Activated CD8-positive, alpha-beta memory T cell treated with anti-CD3 and anti-CD28 coated beads, Interleukin-2, amount 50 U/mL, for 4 hours (primary cell): ENCODE measurements around the gene MBP.

Experiments
- DNase-seq: peaks from one replicate; pipeline ENCODE4 v3.0.0-alpha.2; 2020

Gene MBP

DNA sequence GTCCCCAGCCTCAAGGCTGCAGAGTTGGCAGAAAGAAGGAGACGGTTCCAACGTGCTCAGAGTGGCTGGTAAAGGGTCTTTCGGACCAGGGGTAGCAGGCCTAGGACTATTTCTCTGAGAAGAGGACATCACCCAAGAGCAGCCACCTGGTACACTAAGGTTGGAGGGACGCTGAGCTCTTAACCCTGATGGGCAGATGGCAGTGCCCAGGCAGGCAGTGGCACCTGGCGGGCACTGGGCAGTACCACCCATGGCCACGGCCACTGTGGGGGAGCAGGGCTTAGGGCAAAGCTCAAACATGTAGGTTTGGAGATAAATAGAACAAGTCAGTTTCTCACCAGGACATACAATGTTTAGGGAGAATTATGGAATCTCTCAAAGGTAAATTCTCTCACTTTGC is 53.5 kb downstream of the MBP start:
- DNase-seq, result no peak

DNA sequence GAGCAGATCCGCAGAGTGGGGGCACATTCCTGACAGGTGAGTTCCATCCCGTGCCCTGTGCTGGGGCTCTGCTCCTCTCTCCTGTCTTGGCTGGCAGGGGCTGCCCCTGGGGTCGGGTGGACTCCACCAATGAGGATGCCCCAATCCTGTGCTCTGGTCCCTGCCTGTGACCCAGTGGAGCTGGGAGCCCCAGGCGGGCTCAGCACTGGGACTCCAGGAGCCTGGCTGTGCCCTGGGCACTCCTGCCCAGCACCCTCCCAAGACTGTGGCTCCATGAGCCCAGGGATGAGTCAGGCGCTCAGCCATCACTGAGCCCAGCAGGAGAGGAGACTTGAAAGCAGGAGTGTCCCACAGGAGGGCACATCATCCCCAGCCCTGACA is 53.9 kb downstream of the MBP start:
- DNase-seq, result no peak

DNA sequence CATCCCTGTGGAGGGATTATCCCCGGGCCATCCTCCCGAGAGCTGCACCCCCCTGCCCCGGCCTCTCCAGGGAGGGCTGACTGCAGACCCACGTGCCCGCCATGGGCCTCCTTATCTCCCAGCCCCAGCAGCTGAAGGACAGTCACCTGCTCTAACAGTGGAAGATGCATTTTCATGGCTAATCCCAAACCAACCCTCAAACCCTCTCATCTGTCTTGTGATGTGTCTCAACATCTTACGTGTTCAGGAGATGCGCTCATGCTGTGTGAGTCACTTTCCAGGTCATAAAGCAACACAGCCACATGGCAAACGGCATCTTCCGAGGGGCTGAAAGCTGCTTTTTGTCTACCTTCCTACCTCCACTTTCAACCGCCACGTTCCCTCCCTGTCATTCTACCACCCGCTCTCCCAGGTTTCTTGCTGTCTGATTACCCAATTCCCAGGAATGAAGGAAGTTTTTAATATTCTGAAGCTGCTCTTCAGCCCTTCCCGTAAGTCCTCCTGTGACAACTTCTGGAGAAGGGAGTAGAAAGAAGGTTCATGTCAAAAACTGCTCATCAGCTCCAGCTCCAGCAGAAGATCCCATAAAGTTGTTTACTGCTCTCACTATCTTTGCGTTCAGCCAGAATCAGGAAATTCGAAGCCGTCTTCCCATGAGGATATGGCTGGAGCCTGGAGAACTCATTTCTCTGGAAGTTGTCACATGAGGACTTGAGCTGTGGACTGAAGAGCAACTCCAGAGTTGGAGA is 54.5 kb downstream of the MBP start:
- no peak for DNase-seq

DNA sequence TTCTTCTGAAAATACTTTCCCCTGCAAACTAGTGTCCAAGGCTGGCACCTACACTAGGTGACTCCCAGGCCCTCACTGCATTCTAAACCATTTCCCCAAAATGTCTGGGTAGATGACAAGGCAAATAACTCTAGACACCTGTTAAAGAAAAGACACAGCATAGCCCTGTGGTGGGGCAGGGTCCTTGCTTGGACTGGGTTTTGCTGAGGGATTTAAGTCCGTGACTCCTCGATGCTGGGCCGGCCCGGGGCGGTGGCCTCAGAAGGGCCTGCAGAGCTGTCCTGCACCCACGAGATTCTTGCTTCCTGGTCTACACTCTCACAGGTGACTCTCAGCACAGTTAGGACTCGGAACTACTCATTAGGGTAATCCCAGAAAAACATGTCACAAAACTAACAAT is 55.2 kb downstream of the MBP start:
- DNase-seq, result no peak

DNA sequence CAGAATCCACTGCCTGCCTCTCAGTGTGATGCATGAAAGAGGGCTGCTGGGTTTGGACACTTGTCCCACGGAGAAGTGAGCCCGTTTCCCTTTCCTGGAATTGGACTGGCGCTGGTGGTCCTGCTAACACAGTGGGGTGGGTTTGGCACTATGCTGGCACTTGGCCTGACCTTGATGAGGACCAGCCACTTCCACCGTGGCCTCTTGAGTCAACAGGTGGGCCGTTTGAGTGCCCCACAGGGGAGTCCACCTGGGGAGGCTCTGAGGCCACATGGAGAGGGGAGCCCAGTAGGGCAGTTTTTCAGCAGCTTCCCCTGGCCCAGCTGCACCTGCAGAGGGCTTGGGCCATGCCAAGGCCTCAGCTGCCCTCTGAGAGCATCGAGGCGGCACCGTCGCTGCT is 56.5 kb downstream of the MBP start:
- DNase-seq, result no peak

DNA sequence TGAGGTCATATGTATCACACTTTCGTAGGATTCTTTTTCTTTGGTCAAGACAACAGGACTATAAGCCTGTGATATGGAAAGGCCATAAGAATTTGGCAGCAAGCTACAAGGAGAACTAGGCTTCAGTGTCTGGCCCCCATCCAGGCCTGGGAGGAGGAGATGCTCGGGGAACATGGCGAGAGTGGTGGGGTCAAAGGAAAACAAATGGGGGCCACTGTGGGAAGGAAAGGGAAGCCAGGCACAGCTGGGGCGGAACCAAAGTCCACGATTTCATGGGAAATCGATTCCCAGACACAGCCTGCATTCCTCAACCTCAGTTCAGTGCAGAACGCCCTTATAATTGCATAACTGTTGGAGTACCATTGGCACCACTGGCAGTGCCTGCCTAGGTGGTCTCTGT is 58.2 kb downstream of the MBP start:
- no peak for DNase-seq

DNA sequence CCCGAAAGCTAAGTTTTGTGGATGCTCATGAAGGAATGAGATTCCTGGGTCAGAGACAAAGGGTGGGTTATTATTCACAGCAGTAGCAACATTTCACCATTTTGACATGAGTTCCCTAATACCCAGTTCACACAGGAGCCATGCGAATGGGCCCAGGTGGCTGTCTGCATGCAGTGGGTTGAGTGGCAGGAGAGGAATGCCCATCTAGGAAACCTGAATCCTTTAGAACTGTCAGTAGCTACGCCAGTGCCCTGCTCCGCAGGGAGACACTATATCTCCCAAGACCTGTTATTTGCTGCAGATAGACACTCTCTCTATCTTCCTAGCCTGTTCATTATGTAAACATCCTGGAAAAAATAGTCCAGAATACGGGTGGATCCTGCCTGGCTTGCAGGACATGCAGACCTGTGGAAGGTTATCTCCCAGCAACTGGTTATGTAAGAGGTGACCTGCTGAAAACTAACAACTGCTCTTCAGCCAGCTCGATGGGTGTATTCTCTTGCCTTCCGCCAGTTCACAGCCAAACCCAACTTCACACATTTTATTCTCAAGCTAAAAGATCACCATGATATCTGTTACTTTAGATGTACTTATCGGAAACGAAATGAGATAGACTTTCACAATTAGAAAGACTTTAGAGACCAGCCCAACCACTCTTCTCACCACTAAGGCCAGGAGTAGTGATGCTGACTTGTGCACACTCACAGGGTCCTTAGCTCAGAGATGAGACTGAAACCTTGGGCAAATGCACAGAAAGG is 59.1 kb downstream of the MBP start:
- no peak for DNase-seq

DNA sequence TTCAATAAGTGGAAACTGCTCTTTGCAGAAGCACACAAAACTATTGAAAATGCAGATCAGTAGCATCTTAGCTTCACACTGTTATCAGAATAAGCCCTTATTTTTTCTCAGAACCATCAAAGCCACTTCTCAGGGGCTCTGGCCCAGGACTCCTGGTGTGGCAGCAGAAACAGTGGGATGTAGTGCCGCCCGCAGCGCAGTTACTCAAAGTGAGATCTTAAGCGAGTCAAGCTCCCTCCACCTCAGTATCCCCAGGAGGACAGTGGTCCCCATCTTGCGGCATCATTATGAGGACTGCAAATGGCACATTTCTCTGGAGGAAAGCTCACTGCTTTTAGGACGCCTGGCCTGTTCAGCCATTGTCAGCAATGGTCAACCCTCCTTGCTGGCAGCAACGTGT is 60.0 kb downstream of the MBP start:
- no peak for DNase-seq

DNA sequence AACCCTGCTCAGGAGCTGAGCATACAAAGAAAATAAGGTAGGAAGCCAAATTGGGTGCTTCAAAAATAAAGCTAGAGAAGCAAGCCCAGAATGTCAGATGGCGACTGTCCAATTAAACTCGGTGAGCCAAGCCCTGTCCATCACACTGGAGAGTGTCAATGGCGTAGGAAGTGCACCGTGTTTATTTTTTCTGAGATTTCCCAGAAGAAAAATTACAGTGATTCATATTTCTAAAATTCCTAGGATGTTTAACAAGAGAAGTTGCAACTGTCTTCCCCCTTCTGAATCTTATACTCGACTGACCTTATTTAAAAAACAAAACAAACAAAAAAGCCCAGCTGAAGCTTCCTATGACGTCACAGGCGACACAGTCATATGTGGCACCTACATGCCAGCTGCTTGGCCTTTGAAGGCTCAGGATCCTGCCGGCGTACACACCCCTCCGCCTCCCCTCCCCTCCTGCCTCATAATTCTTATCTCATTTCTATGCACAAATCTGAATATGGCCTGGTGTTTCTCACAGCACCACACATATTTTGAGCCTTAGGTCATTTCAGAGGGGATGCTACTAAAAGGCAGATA is 60.8 kb downstream of the MBP start:
- peak; percentile 73 for DNase-seq

DNA sequence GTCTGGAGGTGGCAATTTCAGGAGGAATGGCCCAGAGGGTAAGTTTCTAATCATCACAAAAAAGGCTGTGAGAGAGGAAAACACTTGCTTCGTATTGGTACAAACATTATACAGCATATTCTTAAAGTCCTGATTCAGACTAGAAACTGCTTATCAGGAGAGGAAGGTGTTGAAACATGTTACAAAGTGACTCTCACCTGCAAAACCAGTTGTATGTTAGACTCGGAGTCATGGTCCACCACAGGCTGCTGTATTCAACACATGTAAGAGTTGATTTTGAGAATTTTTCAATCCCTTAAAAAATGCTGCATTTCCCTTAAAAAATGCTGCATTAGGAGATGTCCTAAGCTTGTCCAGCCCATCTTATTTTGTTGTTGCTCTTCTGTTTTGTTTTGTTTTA is 61.5 kb downstream of the MBP start:
- DNase-seq, result no peak

DNA sequence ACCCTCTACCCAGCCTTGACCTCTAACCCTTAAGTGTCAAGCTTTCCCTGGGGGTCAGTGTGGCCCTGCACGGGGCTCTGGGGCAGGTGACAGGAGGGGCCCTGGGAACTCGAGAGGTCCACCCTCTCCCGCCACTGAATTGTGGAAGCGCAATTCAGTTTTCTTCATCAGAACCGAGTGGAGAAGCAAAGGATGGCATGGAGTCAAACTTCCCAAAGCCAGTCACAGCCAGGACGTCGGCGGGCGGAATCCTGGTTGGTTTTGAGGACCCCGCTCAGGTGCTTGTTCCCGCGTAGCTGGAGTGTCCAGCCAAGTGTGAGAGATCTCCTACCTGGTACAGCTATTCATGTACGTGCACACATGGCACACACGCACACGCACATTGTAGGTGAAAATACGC is 62.0 kb downstream of the MBP start:
- DNase-seq, result no peak

DNA sequence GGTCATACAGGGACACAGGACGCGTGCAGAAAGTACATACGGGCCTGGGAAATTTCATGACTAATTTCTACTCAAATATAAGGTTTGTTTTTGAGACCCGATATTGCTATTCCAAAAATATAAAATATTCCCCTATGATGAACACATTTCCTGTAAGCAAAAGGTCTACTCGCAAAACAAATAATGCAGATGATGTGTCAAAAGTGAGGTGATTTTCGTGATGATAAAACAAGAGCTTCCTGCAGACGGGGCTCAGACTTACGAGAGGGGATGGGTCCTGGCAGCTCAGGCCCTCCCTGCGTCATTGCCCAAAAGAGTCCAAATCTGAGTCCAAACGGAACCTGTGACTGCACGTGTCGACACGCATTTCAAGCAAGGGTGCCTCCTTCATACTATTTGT is 62.7 kb downstream of the MBP start:
- DNase-seq, result peak; percentile 43

DNA sequence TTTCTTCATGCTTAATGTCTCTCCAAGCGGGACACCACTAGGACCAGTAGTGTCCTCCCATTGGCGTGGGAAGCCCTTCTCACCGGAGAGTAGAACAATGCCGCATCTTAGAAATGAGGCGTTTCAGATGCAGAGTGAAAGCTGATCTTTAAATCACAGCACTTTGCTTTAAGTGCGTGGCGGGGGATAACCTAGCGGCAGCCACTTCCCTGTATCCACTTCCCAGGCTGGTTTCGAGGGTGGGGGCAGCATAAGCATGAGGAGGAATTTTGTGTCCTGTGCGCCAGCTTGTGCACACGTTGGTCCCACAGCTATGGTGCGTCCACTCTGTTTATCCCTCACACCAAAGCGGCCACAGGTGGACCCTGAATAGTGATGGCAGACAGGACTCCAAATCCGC is 63.1 kb downstream of the MBP start:
- no peak for DNase-seq

DNA sequence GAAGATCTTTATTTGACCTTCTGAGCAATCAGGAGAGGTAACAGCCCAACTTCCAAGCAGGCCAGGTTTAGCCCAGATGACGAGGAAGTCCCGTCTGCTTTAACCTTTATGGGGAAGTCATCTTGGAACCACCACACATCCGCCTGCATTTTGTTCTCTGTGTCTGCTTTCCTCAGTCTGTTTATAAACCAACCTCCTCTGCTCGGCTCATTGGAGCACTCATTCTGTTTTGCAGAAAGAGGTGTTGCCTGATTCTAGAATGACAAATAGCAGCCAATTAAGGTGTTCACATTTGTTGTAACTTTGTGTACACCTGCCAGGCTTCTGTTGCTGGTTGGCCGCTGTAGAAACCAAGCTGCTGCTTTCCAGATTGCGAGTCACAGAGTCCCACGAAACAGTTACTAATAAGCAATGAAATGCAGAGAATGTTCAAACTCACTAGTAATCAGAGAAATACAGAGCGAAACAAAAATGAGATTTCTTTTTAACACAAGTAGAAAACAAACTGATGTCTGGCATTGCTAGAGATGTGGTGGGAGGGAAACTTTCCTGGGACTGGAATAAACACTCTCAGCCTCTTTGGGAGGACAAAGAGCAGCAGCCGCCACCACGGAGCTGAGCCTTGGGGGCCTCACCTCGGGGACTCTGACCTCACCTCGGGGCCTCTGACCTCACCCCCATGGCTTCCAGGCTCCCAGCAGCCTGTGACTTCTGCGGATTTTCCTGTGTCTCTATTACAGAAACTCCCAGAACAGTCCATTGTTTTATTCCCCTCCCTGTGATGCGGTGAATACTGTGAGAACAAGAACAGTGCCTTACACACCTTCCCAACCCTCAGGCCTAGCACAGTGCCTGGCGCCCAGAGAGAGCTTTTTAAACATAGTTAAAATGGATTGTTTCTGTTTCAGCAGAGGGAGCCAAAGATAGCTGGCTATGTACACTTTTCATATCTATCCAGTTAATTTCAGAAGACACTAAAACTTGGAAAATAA is 64.0 kb downstream of the MBP start:
- DNase-seq, result no peak

DNA sequence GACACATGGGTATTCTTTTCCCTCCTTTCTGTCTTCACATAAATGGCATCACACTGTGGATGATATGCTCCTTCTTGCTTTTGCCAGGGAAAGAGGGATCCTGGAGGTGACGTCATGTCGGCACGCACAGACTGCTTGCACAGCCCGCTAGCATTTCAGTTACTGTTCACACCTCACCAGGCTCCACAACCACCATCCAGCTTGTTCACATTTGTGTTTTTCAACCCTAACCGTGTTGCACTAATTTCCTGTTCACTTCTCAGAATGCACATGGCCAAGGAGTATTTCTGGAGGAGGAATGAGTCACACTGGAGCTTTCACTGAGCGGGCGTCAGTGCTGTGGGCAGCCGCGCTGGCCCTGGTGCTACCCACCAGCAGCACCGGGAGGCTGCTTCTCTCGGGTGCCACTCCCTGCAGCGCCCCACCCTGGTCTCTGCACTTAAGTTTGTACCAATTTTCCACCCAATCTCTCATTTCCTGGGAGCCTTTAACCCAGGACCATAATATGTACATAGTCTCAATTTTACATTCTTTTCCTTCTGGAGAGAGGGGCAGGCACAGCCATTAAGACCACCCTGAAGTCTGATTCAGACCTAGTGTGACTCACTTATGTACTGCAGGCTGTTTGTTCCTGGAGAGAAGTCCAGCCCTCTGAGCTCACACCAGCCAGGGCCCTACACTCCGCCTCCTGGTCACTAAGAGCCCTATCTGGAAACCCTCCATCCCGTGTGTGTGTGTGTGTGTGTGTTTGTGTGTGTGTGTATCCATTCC is 65.1 kb downstream of the MBP start:
- DNase-seq, result peak; percentile 66

DNA sequence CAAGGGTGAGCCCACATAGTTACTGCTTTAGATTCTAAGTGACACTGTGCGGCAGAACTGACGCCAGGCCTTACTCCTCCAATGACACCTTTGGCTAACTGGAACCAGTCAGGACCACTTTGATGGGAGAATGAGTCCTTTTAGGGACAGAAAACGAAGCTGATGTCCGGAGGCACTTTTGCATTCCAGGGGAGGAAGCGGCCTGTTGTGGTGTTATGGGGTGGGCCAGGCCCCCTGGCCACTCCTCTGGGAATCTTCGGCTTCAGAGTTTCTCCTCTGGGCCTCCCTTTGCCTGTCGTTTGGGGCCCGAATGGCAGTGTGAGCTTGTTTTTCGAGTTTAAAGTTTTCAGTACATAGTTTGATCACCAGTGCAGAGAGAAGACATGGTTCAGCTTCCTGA is 65.9 kb downstream of the MBP start:
- no peak for DNase-seq

DNA sequence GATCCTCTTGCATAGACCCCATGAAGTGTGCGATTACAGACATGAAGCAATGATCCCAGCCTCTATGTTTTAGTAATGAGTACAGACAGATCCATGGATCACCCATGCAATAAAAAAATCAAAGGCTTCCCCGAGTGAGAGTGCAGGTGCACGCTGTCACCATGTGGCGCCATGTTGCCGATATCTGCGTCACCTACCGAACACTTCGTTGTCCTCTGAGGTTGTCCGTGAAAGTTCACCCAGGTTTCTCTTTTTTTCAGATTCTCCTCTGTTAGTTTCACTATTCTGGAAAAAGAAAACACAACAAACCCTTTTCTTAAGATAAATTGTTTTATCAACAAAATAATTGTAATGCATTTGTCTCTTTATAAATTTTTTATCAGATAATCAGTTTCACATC is 66.5 kb downstream of the MBP start:
- no peak for DNase-seq

DNA sequence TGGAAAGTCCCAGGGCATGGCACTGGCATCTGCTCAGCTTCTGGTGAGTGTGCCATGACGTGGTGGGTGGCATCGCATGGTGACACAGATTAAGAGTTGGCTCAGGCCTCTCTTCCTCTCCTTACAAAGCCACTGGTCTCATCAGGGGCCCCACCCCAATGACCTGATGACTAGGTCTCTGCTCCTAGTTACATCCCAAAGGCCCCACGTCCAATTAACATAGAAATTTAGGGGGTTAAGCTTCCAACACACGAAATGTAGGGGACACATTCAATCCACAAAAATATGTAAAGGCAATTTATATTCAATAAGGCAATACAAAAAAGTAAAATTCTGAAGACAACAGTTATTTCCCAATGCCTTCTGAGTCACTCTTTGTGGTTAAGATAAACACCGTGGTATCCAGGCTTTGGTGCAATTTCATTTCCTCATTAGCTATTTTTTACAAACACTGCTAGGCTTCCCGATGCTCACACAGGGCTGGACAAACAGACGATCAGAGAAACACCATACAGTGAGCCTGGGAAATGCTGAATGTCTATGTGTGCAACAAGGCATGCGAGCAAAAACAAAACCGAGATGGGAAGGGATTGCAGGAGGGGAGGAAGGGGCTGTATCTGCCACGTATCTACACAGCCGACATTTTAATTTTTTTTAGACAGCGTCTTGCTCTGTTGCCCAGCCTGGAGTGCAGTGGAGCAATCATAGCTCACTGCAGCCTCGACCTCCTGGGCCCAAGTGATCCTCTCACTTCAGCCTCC is 67.2 kb downstream of the MBP start:
- DNase-seq, result no peak

DNA sequence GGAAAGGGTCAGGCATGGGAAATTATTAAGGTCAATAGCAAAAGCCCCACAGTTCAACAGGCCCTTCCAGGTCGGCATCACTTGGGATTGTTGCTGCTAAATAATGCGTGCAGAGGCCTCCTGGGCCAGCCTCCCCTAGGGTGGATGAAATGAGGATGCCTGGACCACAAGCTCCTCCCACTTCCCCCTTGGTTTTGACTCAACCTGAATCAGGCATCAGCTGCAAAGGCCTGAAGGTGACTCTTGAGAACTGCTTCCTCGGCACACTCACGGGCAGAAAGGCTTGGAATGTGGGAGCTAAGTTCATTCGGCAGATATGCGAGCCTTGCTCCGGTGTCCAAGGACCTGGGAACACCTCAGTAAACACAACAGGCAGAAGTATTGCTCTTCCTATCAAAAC is 69.3 kb downstream of the MBP start:
- peak; percentile 73 for DNase-seq

DNA sequence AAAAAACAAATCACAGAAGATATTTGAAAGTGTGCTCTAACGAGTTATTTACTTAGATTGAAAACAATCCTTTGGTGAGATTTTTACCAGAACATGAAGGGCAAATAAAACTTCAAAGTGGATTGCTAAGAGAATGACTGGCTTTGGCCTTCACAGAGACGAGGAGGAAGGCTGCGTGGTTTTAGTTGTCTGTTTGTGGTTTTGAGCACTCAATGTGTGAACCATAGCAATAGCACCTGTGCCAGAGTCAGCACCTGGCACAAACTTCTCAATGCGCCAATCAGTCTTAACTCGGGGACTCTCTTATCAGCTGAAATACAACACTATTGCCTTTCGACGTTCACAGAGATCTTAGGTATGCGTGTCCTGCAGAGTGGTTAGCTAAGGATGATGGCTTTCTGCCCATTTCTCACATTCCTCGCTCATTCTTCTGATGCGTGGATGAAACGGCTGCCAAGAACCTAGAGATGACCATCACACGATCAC is 70.0 kb downstream of the MBP start:
- DNase-seq, result peak; percentile 54

DNA sequence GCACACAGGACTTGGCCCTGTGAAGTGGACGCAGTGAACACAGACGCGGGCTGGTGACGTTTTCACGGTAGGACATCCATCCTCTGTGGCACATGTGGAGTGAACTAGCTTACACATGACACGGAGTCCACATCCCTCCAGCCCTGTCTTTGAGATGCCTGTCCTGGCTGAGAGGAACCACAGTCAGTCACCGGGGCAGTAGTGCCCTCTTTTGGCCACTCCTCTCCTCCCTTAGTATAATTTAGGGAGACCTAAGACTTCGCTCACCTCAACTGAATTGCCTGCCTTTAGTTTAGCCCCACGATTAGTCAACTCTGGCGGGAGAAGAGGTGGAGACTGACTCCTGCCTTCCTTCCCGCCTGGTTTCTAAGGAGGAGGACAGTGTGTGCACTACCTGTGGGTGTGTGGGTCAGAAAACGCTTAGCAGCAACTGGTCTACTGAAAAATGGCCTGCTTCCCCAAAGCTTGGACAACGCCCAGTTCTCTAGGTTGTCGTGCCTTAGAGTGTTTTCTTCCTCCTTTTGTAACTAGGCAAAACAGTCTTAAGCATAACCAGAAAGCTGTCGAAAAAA is 70.6 kb downstream of the MBP start:
- no peak for DNase-seq
